GM18508 (cell line): ENCODE results near the gene PDE2A.

Experiments
- ATAC-seq: cut with Tn5 transposase; IDR thresholded peaks from one replicate; pipeline ENCODE4 v1.9.1; 2021; ENCODE audit warnings: moderate number of reproducible peaks; ENCODE audit not compliant: insufficient read depth, unreplicated experiment

PDE2A gene

GRCh38 chr11:72621008-72621610 lies 53.1 kb downstream of the PDE2A start:
- ATAC-seq = no peak

- ATAC-seq = no peak
Observed at GRCh38 chr11:72618803-72619202, 55.4 kb downstream of the PDE2A start.

- no peak for ATAC-seq
Observed at GRCh38 chr11:72617080-72617762, 57.0 kb downstream of the PDE2A start.

GRCh38 chr11:72616655-72617054 lies 57.6 kb downstream of the PDE2A start:
- ATAC-seq = no peak

- ATAC-seq = no peak
Observed at GRCh38 chr11:72615329-72615728, 58.9 kb downstream of the PDE2A start.

- ATAC-seq = no peak
Observed at GRCh38 chr11:72614381-72614780, 59.8 kb downstream of the PDE2A start.

GRCh38 chr11:72613977-72614376 lies 60.2 kb downstream of the PDE2A start:
- ATAC-seq = no peak

- no peak for ATAC-seq
Observed at GRCh38 chr11:72613450-72613849, 60.8 kb downstream of the PDE2A start.

- ATAC-seq = no peak
Observed at GRCh38 chr11:72609476-72609875, 64.7 kb downstream of the PDE2A start.

GRCh38 chr11:72609045-72609444 lies 65.2 kb downstream of the PDE2A start:
- no peak for ATAC-seq

- no peak for ATAC-seq
Observed at GRCh38 chr11:72607496-72607895, 66.7 kb downstream of the PDE2A start.

GRCh38 chr11:72606748-72607468 lies 67.3 kb downstream of the PDE2A start:
- ATAC-seq = no peak

GRCh38 chr11:72605973-72606747 lies 68.1 kb downstream of the PDE2A start:
- ATAC-seq = no peak

GRCh38 chr11:72604256-72604655 lies 70.0 kb downstream of the PDE2A start:
- no peak for ATAC-seq

- no peak for ATAC-seq
Observed at GRCh38 chr11:72602250-72602904, 71.8 kb downstream of the PDE2A start.

GRCh38 chr11:72600557-72600956 lies 73.7 kb downstream of the PDE2A start:
- no peak for ATAC-seq

GRCh38 chr11:72599325-72600117 lies 74.7 kb downstream of the PDE2A start:
- no peak for ATAC-seq

- ATAC-seq = no peak
Observed at GRCh38 chr11:72598906-72599305, 75.3 kb downstream of the PDE2A start.

GRCh38 chr11:72598466-72598865 lies 75.8 kb downstream of the PDE2A start:
- ATAC-seq = no peak

GRCh38 chr11:72597721-72598120 lies 76.5 kb downstream of the PDE2A start:
- no peak for ATAC-seq
